ENCODE data around the gene STRN4. TPM values are rescaled to one million over a fixed set of nuclear protein-coding genes. Genes with fewer than 3 reads are reported as not detected.
"Not testable (repeated sequence)": the region's sequence is repeated elsewhere in the genome, so short reads cannot be mapped to it uniquely, and the experiment has no call there.

Gene STRN4
- 10 to 100 TPM; 69.5 to 98.6 (median 76.2) TPM for polyA plus RNA-seq (ENCODE audit: insufficient read length in 4 of 4)

- DNase-seq (ENCODE audit: low read depth in 4 of 4, low spot score in 3 of 4) = no peak
These were observed at the start of gene STRN4 for GRCh38 chr19:46746281-46747057. TSS of gene STRN4 (minus strand) at chr19:46746450. CDS start at chr19:46746430, 20 bp downstream.

GRCh38 chr19:46791944-46792343 lies 45.7 kb upstream of the STRN4 start:
- no peak for DNase-seq (ENCODE audit: low read depth in 4 of 4, low spot score in 3 of 4)

- DNase-seq (ENCODE audit: low read depth in 4 of 4, low spot score in 3 of 4) = no peak
These were observed 43.1 kb upstream of the STRN4 start for GRCh38 chr19:46789371-46789770.

- no peak for DNase-seq (ENCODE audit: low read depth in 4 of 4, low spot score in 3 of 4)
These were observed 42.7 kb upstream of the STRN4 start for GRCh38 chr19:46788968-46789338.

GRCh38 chr19:46788262-46788967 lies 42.2 kb upstream of the STRN4 start, which contains the start of gene SLC1A5:
TSS of gene SLC1A5 (minus strand) at chr19:46788594. CDS start at chr19:46787965, 629 bp downstream.
- DNase-seq (ENCODE audit: low read depth in 4 of 4, low spot score in 3 of 4) = peak in 3 of 4 donors; percentile 78 to 81 (median 81)

GRCh38 chr19:46787331-46788261 lies 41.3 kb upstream of the STRN4 start:
- DNase-seq (ENCODE audit: low read depth in 4 of 4, low spot score in 3 of 4) = peak in 1 of 4 donors; percentile 40

GRCh38 chr19:46787040-46787330 lies 40.7 kb upstream of the STRN4 start:
- peak in 1 of 4 donors; percentile 16 for DNase-seq (ENCODE audit: low read depth in 4 of 4, low spot score in 3 of 4)

- peak in 2 of 4 donors; percentile 35 to 42 for DNase-seq (ENCODE audit: low read depth in 4 of 4, low spot score in 3 of 4)
These were observed 40.2 kb upstream of the STRN4 start for GRCh38 chr19:46786236-46787039.

- no peak for DNase-seq (ENCODE audit: low read depth in 4 of 4, low spot score in 3 of 4)
These were observed 39.7 kb upstream of the STRN4 start for GRCh38 chr19:46785980-46786235.

GRCh38 chr19:46785054-46785979 lies 39.1 kb upstream of the STRN4 start:
- no peak for DNase-seq (ENCODE audit: low read depth in 4 of 4, low spot score in 3 of 4)

- DNase-seq (ENCODE audit: low read depth in 4 of 4, low spot score in 3 of 4) = peak in 2 of 4 donors; percentile 33 to 62
These were observed 38.2 kb upstream of the STRN4 start for GRCh38 chr19:46784262-46785053.

GRCh38 chr19:46783670-46784069 lies 37.4 kb upstream of the STRN4 start:
- DNase-seq (ENCODE audit: low read depth in 4 of 4, low spot score in 3 of 4) = peak in 1 of 4 donors; percentile 39

GRCh38 chr19:46782355-46783019 lies 36.2 kb upstream of the STRN4 start:
- no peak for DNase-seq (ENCODE audit: low read depth in 4 of 4, low spot score in 3 of 4)

- DNase-seq (ENCODE audit: low read depth in 4 of 4, low spot score in 3 of 4) = not testable (repeated sequence)
These were observed 31.9 kb upstream of the STRN4 start for GRCh38 chr19:46777956-46778645.

GRCh38 chr19:46776927-46777911 lies 31.0 kb upstream of the STRN4 start:
- DNase-seq (ENCODE audit: low read depth in 4 of 4, low spot score in 3 of 4) = no peak

GRCh38 chr19:46775642-46776258 lies 29.5 kb upstream of the STRN4 start:
- no peak for DNase-seq (ENCODE audit: low read depth in 4 of 4, low spot score in 3 of 4)
